GM19463 (cell line): ENCODE measurements around the gene BICDL2.
A peak's percentile ranks its signal among the peaks of the same experiment; 100 is the strongest.

Source experiments
- ATAC-seq: cut with Tn5 transposase; IDR thresholded peaks from one replicate; pipeline ENCODE4 v1.9.1; 2021; ENCODE audit warnings: mild to moderate bottlenecking, moderate library complexity; ENCODE audit not compliant: unreplicated experiment

BICDL2 gene

DNA sequence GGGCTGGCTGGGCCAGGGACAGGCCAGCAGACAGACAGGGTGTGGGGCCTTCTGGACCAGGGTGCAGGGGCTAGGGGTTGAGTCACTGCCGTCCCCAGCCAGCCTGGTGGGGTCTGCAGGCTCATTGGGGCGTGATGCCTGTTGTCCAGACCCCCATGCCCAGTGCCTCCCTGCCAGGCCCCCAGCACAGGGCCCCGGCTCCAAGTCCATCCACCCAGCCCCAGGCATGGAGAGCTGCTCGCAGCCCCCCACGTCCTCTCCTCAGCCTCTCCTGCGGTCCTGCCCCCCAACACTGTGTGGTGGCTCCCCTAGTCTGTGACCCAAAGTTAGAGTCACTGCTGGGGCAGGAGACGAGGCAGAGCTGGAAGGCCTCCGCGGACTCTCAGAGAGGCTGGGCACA is 49.5 kb downstream of the BICDL2 start:
- no peak for ATAC-seq

DNA sequence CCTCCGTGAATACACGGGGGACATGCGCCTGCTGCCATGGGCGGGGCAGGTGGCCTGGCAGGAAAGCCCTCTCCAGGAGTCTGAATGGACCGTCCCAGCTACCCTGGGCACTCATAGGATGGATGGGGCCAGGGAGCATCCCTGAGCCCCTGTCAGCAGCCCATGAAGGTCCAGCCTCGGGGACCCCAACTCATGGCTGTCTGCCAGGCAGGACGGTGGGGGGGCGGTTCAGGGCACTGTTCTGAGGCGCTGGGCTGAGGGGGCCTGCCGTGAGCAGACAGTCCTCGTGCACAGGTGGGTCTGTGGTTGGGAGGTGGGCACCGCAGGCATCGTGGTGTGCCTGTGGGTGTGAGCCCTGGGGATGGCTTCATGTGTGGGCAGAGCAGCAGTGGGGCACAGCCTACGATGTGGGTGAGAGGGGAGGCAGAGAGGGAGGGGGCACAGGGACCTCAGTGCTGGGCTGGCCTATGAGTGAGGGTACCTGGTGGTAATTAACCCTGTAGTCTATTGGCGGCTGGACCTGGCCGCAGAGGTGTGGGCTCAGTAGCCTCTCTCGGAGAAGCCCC is 50.0 kb downstream of the BICDL2 start:
- ATAC-seq = no peak

DNA sequence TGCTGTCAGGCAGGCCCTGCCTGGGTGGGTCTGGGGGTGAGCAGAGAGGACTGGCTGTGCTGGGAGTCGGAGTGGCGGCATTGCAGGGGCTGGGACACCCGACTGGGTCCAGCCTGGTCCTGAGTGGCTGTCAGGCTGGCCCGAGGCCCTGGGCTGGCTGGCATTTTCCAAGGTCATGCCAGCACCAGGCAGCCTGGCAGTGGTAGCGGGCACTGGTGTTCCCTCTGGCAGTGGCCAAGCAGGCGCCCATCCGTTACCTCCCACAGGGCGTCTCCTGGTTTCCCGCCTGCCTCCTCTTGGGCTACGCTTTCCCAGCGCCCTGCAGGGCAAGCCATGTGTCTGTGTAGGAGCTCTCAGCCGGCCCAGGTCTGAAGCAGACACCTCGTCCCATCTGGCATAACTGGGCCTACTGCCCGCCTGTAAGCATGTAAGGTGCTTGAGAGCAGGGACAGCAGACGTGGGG is 50.8 kb downstream of the BICDL2 start:
- ATAC-seq = no peak

DNA sequence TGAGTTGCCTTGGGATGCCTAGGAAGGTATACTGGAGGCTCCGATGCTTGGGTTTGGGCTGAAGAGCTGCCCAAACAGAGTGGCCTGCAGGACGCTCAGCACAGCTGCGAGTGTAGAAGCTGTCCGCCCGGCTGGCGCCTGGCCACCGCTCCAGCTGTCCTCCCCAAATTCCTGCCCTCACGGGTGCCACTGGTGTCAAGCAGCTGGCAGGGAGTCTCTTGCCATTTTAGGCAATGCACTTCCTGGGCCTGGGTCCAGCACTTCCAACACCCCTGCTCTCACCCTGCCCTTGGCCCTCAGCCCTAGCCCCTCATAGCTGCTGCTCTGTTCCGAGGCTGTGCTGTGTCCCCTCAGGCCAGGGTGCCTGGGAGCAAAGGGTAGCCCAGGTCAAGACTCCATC is 51.3 kb downstream of the BICDL2 start:
- no peak for ATAC-seq

DNA sequence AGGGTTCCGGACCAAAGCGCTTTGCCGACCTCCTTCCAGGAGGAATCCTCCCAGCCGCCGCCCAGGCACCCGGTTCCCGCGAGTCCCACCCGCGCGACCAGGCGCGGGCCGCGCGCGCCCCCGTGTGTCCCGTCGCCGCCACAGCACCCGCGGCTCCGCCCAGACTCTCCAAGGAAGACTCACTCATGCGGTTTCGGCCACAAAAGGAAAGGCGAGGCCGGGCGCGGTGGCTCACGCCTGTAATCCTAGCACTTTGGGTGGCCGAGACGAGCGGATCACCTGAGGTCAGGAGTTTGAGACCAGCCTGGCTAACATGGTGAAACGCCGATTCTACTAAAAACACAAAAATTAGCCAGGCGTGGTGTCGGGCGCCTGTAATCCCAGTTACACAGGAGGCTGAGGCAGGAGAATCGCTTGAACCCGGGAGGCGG is 53.0 kb downstream of the BICDL2 start:
- no peak for ATAC-seq

DNA sequence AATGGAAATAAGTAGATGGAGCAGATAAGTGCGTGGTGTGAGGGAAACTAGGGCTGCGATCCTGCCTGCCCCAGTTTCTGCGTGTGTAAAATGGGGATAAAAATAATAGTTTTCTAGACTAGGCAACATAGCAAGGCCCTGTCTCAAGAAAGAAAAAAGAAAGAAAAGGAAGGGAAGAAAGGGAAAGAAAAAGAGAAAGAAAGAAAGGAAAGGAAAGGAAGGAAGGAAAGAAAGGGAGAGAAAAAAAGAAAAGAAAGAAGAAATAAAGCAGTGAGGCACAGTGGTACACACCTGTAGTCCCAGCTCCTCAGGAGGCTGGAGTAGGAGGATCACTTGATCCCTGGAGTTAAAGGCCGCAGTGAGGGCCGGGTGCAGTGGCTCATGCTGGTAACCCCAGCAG is 54.3 kb downstream of the BICDL2 start:
- no peak for ATAC-seq

DNA sequence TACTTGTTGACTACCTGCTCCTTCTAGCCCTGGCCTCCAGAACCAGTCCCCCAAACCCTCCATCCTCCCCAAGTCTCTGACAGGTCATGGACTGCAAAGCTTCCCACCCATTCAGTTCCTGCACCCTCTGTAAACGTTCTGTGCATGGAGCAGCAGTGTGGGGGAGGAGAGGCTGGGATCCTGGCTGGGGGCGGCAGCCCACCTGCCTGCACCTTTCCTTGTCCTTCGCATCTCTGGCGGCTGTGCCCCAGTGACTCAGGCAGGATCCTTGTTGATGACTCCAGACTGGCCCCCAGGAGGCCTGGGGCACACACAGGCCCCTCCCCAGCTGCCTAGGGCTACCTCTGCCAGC is 54.9 kb downstream of the BICDL2 start:
- no peak for ATAC-seq

DNA sequence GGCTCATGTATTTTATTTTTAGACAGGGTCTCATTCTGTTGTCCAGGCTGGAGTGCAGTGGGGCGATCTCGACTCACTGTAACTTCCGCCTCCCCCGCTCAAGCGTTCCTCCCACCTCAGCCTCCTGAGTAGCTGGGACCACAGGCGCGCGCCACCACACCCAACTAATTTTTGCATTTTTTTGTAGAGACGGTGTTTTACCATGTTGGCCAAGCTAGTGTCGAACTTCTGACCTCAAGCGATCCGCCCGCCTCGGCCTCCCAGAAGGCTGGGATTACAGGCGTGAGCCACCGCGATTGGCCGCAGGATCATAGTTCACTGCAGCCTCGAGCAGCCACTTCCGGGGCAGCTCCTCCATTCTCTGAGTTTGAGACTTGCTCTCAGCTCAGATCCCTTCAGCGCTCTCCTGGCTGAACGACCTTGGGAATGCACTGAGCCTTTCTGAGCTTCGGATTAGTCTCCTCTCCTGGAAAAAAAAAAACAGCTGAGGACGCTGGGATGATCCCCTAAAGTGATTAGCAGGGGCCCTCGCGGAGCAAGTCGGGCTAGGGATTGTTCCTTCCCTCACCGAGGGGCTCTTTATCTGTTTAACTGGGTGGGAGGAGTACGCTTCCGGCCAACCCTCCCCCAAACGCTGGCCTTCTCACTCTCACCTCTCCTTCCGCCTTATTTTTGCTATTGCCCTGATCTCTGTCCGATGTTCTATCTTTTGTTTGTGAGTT is 55.4 kb downstream of the BICDL2 start:
- ATAC-seq = no peak

DNA sequence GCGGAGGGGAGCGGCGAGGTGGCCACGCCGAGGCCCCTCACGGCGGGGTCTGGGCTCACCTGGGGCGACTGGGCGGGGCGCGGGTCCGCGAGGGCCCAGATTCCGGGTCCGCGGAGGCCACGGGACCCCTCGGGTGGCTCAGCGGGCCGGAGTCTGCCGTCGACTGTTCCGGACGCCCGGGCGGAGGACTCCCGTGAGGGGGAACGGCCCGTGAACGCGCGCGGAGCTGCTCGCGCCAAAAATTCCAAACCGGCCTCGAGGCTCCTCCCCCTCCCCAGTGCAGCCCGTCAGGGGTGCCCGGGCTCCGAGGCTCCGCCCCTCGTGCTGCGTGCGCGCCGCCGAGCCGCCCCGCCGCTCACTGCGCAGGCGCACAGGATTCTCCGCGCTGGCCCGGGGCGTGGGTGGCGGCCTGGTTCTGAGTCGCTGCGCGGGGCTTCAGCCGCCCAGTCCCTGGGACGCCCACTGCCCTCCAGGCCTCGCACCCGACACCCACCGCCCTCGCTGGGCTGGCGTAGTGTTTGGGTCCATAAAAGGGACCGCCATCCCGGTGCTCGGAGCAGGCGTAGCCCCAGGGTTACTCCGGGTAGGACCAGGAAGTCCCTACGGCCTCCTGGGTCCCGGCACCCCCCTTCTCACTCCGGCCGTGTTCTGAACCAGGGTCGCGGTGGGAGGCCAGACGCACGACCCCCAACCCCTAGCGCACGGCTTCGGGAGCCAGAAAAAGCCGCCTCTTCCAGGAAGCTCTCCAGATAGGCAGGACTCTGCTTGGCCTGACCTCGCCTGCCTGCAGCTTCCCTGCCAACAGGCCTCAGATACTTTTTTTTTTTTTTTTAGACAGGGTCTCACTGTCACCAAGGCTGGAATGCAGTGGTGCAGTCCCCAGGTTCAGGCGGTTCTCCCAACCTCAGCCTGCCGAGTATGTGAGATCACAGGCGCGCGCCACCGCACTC is 56.2 kb downstream of the BICDL2 start, which contains the start of gene PKMYT1:
TSS of gene PKMYT1 (minus strand) at position 220 of the 950 bp plus-strand sequence. CDS start 789 bp downstream, outside the sequence.
- peak; percentile 72 for ATAC-seq

DNA sequence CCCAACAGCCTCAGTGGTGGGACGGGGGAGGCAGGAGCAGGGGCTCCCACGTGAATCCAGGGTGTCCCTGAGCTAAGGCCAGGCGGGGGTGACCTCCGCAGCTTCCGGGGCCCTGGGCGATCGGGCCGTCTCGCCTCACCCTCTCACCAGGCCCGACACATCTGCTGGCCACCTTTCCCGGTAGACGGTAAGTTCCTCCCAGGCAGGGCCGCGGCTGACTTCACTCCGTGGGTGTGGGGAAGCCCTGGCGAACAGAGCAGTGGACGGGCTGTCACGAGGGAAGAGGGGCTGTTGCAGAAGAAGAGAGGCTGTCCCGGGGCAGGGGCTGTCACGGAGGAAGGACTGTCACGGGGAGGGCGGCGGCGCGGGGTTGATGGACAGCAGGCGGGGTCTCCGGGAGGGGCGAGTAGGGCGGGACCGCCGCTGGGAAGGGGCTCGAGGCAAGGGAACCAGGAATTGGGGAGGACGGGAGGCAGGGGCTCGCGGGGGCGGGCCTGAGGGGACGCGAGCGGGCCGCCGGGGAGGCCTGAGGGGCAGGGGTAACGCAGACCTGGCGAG is 57.0 kb downstream of the BICDL2 start:
- no peak for ATAC-seq
